Ascending aorta (tissue), 2 donors: ENCODE measurements around the gene EGFL8. TPM values are rescaled to one million over a fixed set of nuclear protein-coding genes. Genes with fewer than 3 reads are reported as not detected.

Experiments used
- DNase-seq, 2 donors: peaks; one replicate each; pipeline ENCODE4 v3.0.0-alpha.2; 2019; ENCODE audit warnings: low spot score in 2 of 2
- H3K27ac ChIP-seq, 2 donors: fragments of 200-600 bp; sonication (generic); one replicate each; pipeline ENCODE4 v1.5.1; 2016 to 2017; ENCODE audit warnings: mild to moderate bottlenecking in 1 of 2
- H3K27me3 ChIP-seq: fragments of 200-600 bp; sonication (generic); one replicate; pipeline ENCODE4 v1.5.1; 2017
- H3K36me3 ChIP-seq, 2 donors: fragments of 200-600 bp; sonication (generic); one replicate each; pipeline ENCODE4 v1.5.1; 2016
- H3K4me1 ChIP-seq, 2 donors: fragments of 200-600 bp; sonication (generic); one replicate each; pipeline ENCODE4 v1.5.1; 2016 to 2017; ENCODE audit warnings: mild to moderate bottlenecking in 1 of 2
- H3K4me3 ChIP-seq, 2 donors: fragments of 200-600 bp; sonication (generic); one replicate each; pipeline ENCODE4 v1.5.1; 2016 to 2017; ENCODE audit warnings: mild to moderate bottlenecking in 1 of 2
- H3K9me3 ChIP-seq, 2 donors: fragments of 200-600 bp; sonication (generic); one replicate each; pipeline ENCODE4 v1.5.1; 2016
- intact Hi-C: fragments of 100-400 bp; cut with DNase I; formaldehyde crosslinking; loops from one replicate; pipeline ENCODE4 v1.15.1; 2023
- total RNA-seq: library from RNA; depleted of rRNA; stranded (reverse); fragments of >200 nt; gene quantifications from one replicate; pipeline ENCODE4 v1.1.0, GENCODE V29; 2016
- TF ChIP-seq, protein P1 (sequence below), 3 experiments: fragments of 200-600 bp in 2 of 3; fragments of 450-650 bp in 1 of 3; sonication (generic) in 2 of 3; IDR thresholded peaks; one replicate each; pipeline ENCODE4 v1.5.1; 2016 to 2019; ENCODE audit warnings: antibody characterized with exemption in 3 of 3, mild to moderate bottlenecking in 1 of 3, moderate library complexity in 1 of 3

Gene EGFL8
- 9.4 TPM for total RNA-seq

DNA sequence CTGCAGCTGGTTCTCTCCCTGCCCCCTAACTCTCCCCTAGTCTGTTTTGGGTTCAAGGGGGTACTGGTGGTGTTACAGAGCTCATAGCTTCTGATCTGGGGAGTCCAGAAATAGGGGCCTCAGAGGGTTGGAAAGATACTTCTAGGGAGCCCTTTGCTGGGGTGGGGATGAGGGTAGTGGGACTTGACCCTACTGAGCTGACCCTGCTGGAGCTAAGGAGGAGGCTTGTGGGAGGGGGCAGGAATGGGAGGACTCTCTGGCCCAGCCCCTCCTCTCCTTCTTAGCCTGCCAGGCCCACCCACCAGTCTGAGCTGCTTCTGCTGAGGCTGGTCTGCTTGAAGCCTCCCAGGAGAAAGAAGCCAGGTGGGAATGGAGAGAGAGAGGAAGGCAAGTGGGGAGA, at the start of gene EGFL8:
TSS of gene EGFL8 (plus strand) at position 301 of the 400 bp plus-strand sequence. CDS start 1,571 bp downstream, outside the sequence.
- DNase-seq = no peak
- intact Hi-C loops = no loop called here
- Histone ChIP-seq H3K27me3 (no peaks in the 10 kb centered on the region), H3K36me3 (peaks cover 44 to 55% of the 10 kb centered on the region in 2 donors), H3K27ac (peak within 1 kb of the TSS; percentile 4 to 18), H3K9me3 (no peaks in the 10 kb centered on the region), H3K4me3 (no peak within 1 kb of the TSS), H3K4me1 (no peaks in the 10 kb centered on the region)
- TF ChIP-seq, protein P1, sequence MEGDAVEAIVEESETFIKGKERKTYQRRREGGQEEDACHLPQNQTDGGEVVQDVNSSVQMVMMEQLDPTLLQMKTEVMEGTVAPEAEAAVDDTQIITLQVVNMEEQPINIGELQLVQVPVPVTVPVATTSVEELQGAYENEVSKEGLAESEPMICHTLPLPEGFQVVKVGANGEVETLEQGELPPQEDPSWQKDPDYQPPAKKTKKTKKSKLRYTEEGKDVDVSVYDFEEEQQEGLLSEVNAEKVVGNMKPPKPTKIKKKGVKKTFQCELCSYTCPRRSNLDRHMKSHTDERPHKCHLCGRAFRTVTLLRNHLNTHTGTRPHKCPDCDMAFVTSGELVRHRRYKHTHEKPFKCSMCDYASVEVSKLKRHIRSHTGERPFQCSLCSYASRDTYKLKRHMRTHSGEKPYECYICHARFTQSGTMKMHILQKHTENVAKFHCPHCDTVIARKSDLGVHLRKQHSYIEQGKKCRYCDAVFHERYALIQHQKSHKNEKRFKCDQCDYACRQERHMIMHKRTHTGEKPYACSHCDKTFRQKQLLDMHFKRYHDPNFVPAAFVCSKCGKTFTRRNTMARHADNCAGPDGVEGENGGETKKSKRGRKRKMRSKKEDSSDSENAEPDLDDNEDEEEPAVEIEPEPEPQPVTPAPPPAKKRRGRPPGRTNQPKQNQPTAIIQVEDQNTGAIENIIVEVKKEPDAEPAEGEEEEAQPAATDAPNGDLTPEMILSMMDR (IDR thresholded peaks at IDR 0.05) = no peak

- Histone ChIP-seq H3K36me3 (peaks cover 27 to 40% of the 10 kb centered on the region in 2 donors), H3K9me3 (no peaks in the 10 kb centered on the region), H3K27ac (peak overlapping the region; percentile 68 to 81), H3K4me3 (no peak overlapping the region), H3K4me1 (peaks cover 0 to 33% of the 10 kb centered on the region in 2 donors), H3K27me3 (no peaks in the 10 kb centered on the region)
- intact Hi-C loops = loop anchor here (1.0 to 5.0 kb wide), 3 partner anchors 27 to 128 kb away; no protein-coding TSS in a partner anchor
- TF ChIP-seq, protein P1 (IDR thresholded peaks at IDR 0.05) = no peak
- DNase-seq = no peak
These were observed 49.6 kb upstream of the EGFL8 start for GRCh38 chr6:32114796-32115195.

DNA sequence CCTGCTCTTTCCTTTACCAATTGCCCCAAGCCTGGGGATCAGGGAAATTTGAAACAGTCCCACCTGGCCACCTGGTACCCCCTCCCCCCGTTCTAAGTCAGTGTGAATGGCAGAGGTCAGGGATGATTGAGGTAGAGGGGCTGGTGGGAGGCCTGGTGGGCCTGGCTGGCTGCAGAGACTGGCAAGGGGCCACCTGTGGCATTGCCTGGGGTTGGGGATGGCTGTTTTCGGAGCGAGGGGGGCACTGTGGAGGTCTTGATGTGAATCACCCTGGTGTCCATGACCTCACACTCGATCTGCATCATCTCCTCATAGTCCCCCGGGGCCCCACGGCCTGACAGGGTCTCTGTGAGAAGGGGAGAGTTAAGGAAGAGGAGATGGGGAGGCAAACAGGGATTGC, 48.8 kb upstream of the EGFL8 start:
- no peak overlapping the region for H3K4me3 ChIP-seq
- TF ChIP-seq, protein P1 (IDR thresholded peaks at IDR 0.05) = no peak
- H3K36me3 ChIP-seq = peaks cover 35 to 48% of the 10 kb centered on the region in 2 donors
- no peak for DNase-seq
- H3K9me3 ChIP-seq = no peaks in the 10 kb centered on the region
- no peaks in the 10 kb centered on the region for H3K27me3 ChIP-seq
- H3K4me1 ChIP-seq = peaks cover 0 to 24% of the 10 kb centered on the region in 2 donors
- intact Hi-C loops = loop anchor here (2.0 to 5.0 kb wide), 2 partner anchors 67 to 127 kb away; no protein-coding TSS in a partner anchor
- H3K27ac ChIP-seq = no peak overlapping the region

- TF ChIP-seq, protein P1 (IDR thresholded peaks at IDR 0.05) = peak in 2 of 3 experiments; percentile 25 to 26
- DNase-seq = no peak
- no peak overlapping the region for H3K4me3 ChIP-seq
- H3K27me3 ChIP-seq = no peaks in the 10 kb centered on the region
- intact Hi-C loops = loop anchor here (5.0 kb wide), 1 partner anchor 126 kb away; no protein-coding TSS in a partner anchor
- H3K36me3 ChIP-seq = peaks cover 46 to 59% of the 10 kb centered on the region in 2 donors
- peaks cover 0 to 22% of the 10 kb centered on the region in 2 donors for H3K4me1 ChIP-seq
- no peaks in the 10 kb centered on the region for H3K9me3 ChIP-seq
- no peak overlapping the region for H3K27ac ChIP-seq
These were observed 47.7 kb upstream of the EGFL8 start for GRCh38 chr6:32116674-32117073.

DNA sequence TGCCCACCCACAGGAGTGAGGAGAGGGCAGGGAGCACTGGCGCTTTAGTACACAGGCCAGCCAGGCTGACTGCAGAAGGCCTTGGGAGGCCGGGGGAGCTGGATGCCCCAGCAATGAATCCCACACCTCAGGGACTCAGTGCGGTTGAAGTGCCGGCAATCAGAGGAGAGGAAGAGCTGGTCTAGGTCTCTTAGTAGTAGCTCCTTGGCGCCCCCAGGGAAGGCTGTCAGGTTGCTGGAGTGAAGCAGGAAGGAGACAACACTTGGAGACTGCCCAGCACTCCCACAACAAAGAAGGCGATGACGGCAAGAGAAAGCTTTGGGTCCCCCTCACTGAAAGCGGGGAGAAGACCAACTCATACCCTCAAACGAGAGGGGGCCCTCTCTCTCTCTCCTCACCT, 46.9 kb upstream of the EGFL8 start:
- TF ChIP-seq, protein P1 (IDR thresholded peaks at IDR 0.05) = no peak
- Histone ChIP-seq H3K27me3 (no peaks in the 10 kb centered on the region), H3K27ac (no peak overlapping the region), H3K4me3 (no peak overlapping the region), H3K9me3 (no peaks in the 10 kb centered on the region), H3K36me3 (peaks cover 51 to 67% of the 10 kb centered on the region in 2 donors), H3K4me1 (peaks cover 0 to 22% of the 10 kb centered on the region in 2 donors)
- intact Hi-C loops = loop anchor here (5.0 kb wide), 1 partner anchor 125 kb away; no protein-coding TSS in a partner anchor
- DNase-seq = no peak
